ENCODE results near the gene KCTD16.

Gene KCTD16

DNA sequence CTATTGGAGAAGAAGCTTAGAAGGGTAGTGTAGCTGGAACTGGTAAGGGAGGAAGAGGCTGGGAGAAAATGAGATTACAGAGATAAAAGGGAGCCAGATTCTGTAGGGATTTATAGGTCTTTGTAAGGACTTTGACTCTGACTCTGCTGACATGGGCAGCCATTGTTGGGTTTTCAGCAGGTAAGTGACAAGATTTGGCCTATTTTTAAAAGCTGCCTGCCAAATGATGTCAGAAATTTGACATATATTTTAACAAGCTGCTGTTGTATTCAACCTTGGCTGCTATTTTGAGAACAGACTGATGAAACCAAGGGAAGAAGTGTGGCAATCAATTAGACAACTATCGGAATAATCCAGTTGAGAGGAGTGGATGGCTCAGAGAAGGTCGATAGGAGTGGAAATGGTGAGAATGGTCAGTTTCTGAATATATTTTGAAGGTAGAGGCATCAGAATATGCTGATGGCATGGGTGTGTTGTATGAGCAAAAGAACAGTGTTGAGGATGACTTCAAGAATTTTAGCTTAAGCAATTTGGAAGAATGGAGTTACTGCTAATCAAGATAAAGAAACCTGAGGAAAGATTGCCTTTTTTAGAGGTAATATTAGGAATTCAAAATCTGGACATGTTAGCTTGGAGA lies 56.8 kb downstream of the KCTD16 start:
- no peaks in the 10 kb centered on the region for H3K36me3 Mint-ChIP-seq
- peaks cover 2% of the 10 kb centered on the region for H3K27me3 Mint-ChIP-seq
- no peak overlapping the region for H3K4me3 Mint-ChIP-seq
- no peak overlapping the region for H3K27ac Mint-ChIP-seq
- H3K4me1 Mint-ChIP-seq = no peaks in the 10 kb centered on the region
- H3K9me3 Mint-ChIP-seq = no peaks in the 10 kb centered on the region

GRCh38 chr5:144230806-144231205 lies 60.1 kb downstream of the KCTD16 start:
- Mint-ChIP-seq H3K27ac (no peak overlapping the region), H3K27me3 (no peaks in the 10 kb centered on the region), H3K36me3 (no peaks in the 10 kb centered on the region), H3K4me3 (no peak overlapping the region), H3K4me1 (no peaks in the 10 kb centered on the region), H3K9me3 (no peaks in the 10 kb centered on the region)

- Mint-ChIP-seq H3K4me3 (no peak overlapping the region), H3K27ac (no peak overlapping the region), H3K4me1 (no peaks in the 10 kb centered on the region), H3K27me3 (no peaks in the 10 kb centered on the region), H3K9me3 (no peaks in the 10 kb centered on the region), H3K36me3 (no peaks in the 10 kb centered on the region)
Observed at GRCh38 chr5:144232285-144232684, 61.6 kb downstream of the KCTD16 start.

DNA sequence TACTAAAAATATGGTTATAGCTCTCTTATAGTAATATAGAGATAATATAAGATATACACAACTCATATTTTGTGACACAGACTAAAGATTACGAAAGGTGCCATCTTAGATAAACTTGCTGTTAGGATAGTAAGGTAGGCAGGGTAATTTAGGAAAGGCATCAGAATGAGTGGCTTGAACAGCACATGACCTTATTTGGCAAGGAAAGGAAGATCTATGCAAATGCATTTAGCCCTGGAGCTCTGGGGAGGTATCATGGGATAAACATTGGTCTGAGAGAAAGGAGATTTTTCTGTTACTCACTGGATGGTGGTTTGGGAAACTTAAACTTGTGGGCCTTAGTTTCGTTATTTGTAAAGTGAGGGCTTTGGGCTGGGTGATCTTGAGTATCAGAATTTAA lies 65.8 kb downstream of the KCTD16 start:
- no peak overlapping the region for H3K27ac Mint-ChIP-seq
- no peaks in the 10 kb centered on the region for H3K36me3 Mint-ChIP-seq
- H3K4me3 Mint-ChIP-seq = no peak overlapping the region
- H3K9me3 Mint-ChIP-seq = no peaks in the 10 kb centered on the region
- H3K4me1 Mint-ChIP-seq = no peaks in the 10 kb centered on the region
- H3K27me3 Mint-ChIP-seq = no peaks in the 10 kb centered on the region

DNA sequence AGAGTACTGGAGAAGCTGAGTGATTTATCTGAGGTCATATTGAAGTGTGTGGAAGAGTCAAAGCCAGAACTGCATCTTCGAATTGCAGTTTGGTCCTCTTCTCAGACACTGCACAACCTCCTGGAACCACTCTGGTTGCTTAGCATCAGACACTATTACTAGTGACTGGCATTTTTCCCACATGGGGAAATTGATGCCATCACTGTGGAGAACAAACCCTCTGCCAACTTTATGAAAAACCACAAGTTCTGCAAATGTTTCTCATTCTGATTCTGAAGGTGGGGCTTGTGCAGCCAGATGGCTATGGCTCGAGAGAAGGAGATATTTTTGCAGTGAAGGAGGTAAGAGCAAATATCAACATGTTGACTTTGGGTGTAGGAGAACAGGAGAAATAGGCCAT lies 67.2 kb downstream of the KCTD16 start:
- Mint-ChIP-seq H3K27ac (no peak overlapping the region), H3K4me3 (no peak overlapping the region), H3K4me1 (no peaks in the 10 kb centered on the region), H3K27me3 (peaks cover 1% of the 10 kb centered on the region), H3K36me3 (no peaks in the 10 kb centered on the region), H3K9me3 (no peaks in the 10 kb centered on the region)

DNA sequence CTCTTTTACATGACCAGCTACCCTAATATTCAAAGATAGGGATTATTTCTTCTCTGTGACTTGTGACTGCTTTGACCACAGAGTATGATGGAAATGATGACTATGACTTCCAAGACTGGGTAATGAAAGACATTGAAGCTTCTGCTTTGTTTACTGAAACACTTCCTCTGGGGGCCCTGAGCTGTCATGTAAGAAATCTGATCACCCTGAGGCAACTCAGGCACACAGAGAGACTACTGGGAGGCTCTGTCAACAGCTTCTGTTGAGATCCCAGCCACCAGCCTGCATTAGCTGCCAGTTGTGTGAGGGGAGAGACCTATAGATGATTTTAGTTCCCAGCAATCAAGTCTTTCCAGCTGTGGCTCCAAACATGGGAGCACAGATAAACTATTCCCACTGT lies 76.5 kb downstream of the KCTD16 start:
- Mint-ChIP-seq H3K36me3 (no peaks in the 10 kb centered on the region), H3K9me3 (no peaks in the 10 kb centered on the region), H3K27me3 (peaks cover 19% of the 10 kb centered on the region), H3K4me1 (no peaks in the 10 kb centered on the region), H3K27ac (no peak overlapping the region), H3K4me3 (no peak overlapping the region)

DNA sequence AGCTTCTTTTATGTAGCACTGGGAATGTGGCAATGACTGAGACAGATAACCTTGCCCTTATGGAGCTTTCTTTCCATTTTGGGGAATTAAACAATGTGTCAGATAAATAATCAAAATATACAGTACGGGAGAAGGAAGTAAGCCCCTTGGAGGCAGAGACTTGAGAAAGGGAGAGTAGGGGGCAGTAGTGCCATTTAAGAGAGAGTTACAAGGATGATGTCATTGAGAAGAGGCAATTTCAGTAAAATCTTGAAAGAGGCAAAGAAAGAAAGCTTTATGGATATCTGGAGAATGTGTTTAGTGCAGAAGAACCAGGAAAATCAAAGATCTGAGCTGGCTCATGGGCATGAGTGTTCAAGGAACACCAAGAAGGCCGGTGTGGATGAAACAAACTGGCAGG lies 77.3 kb downstream of the KCTD16 start:
- no peaks in the 10 kb centered on the region for H3K9me3 Mint-ChIP-seq
- H3K4me3 Mint-ChIP-seq = no peak overlapping the region
- H3K4me1 Mint-ChIP-seq = no peaks in the 10 kb centered on the region
- peaks cover 16% of the 10 kb centered on the region for H3K27me3 Mint-ChIP-seq
- H3K27ac Mint-ChIP-seq = no peak overlapping the region
- H3K36me3 Mint-ChIP-seq = no peaks in the 10 kb centered on the region

GRCh38 chr5:144249755-144250464 lies 79.2 kb downstream of the KCTD16 start:
- no peak overlapping the region for H3K4me3 Mint-ChIP-seq
- peaks cover 8% of the 10 kb centered on the region for H3K27me3 Mint-ChIP-seq
- no peaks in the 10 kb centered on the region for H3K9me3 Mint-ChIP-seq

DNA sequence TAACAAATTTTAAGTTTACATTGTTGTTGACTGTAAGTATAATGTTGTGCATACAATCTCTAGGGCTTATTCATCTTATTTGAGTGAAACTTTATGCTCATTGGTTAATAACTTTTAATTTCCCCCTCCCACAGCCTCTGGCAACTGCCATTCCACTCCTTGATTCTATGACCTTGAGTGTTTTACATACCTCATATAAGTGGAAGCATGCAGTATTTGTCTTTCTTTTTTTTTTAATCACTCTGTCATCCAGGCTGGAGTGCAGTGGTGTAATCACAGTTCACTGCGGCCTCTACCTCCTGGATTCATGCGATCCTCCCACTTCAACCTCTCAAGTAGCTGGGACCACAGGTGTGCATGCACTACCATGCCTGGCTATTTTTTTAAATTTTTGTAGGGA lies 83.9 kb downstream of the KCTD16 start:
- no peaks in the 10 kb centered on the region for H3K9me3 Mint-ChIP-seq
- H3K27me3 Mint-ChIP-seq = peaks cover 7% of the 10 kb centered on the region
- no peaks in the 10 kb centered on the region for H3K4me1 Mint-ChIP-seq
- no peaks in the 10 kb centered on the region for H3K36me3 Mint-ChIP-seq
- peak overlapping the region; percentile 31 for H3K27ac Mint-ChIP-seq
- H3K4me3 Mint-ChIP-seq = no peak overlapping the region

More at GRCh38 chr5:144249755-144250464, 79.2 kb downstream of the KCTD16 start:
- H3K4me1 Mint-ChIP-seq = no peaks in the 10 kb centered on the region
- H3K36me3 Mint-ChIP-seq = no peaks in the 10 kb centered on the region
- H3K27ac Mint-ChIP-seq = no peak overlapping the region

GRCh38 chr5:144260121-144260520 lies 89.4 kb downstream of the KCTD16 start:
- H3K27me3 Mint-ChIP-seq = peaks cover 10% of the 10 kb centered on the region
- H3K9me3 Mint-ChIP-seq = no peaks in the 10 kb centered on the region
- no peaks in the 10 kb centered on the region for H3K4me1 Mint-ChIP-seq
- H3K27ac Mint-ChIP-seq = no peak overlapping the region
- H3K36me3 Mint-ChIP-seq = no peaks in the 10 kb centered on the region
- no peak overlapping the region for H3K4me3 Mint-ChIP-seq

GRCh38 chr5:144265643-144266247 lies 95.1 kb downstream of the KCTD16 start:
- no peak overlapping the region for H3K27ac Mint-ChIP-seq
- H3K4me3 Mint-ChIP-seq = no peak overlapping the region
- H3K36me3 Mint-ChIP-seq = no peaks in the 10 kb centered on the region
- H3K9me3 Mint-ChIP-seq = peaks cover 12% of the 10 kb centered on the region
- peaks cover 23% of the 10 kb centered on the region for H3K27me3 Mint-ChIP-seq
- H3K4me1 Mint-ChIP-seq = no peaks in the 10 kb centered on the region

- Mint-ChIP-seq H3K27ac (no peak overlapping the region), H3K4me1 (no peaks in the 10 kb centered on the region)
Observed at GRCh38 chr5:144267961-144268513, 97.4 kb downstream of the KCTD16 start.

DNA sequence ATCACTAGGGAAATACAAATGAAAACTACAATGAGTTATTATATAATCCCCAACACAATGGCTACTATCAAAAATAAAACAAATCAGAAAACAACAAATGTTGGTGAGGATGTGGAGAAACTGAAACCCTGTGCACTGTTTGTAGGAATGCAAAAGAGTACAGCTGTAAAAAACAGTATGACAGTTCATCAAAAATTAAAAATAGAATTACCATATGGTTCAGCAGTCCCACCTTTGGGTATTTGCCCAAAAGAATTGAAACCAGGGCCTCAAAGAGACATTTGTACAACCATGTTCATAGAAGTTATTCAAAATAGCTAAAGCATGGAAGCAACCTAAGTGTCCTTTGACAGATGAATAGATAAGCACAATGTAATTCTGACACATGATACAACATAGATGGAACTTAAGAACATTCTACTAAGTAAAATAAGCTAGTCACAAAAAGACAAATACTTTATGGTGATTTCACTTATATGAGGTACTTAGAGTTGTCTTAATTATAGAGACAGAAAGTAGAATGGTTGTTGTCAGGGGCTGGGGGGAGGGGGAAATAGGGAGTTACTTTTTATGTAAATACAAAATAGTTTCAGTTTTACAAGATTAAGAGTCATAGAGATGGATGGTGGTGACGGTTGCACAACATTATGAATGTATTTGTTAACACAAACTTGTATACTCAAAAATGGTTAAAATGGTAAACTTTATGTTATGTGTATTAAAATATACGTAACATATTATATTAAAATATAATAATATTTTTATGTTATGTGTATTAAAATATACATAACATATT lies 102.8 kb downstream of the KCTD16 start:
- peaks cover 10% of the 10 kb centered on the region for H3K9me3 Mint-ChIP-seq
- peaks cover 10% of the 10 kb centered on the region for H3K27me3 Mint-ChIP-seq
- H3K27ac Mint-ChIP-seq = no peak overlapping the region
- no peaks in the 10 kb centered on the region for H3K36me3 Mint-ChIP-seq
- no peak overlapping the region for H3K4me3 Mint-ChIP-seq
- H3K4me1 Mint-ChIP-seq = no peaks in the 10 kb centered on the region

More at GRCh38 chr5:144267961-144268513, 97.4 kb downstream of the KCTD16 start:
- H3K4me3 Mint-ChIP-seq = no peak overlapping the region
- peaks cover 12% of the 10 kb centered on the region for H3K9me3 Mint-ChIP-seq
- H3K36me3 Mint-ChIP-seq = no peaks in the 10 kb centered on the region
- H3K27me3 Mint-ChIP-seq = peaks cover 22% of the 10 kb centered on the region

DNA sequence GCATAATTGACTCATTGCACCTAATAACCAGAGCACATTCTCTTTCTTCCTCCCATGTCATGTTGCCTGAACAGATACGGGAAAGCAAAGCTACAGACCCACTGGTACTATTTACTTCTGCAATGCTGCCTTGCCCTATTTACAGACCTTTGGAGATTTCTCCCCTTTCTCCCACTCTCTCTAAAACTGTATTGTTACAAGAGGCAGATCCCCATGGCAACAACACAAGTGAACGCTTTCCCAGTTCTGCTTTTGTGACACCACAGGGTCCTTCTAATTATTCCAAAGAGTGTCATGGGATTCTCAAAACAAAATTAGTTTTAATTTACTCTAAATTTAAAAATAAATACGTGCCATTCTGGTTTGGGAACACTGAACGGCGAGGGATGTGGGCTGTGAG lies 104.7 kb downstream of the KCTD16 start:
- Mint-ChIP-seq H3K27me3 (peaks cover 4% of the 10 kb centered on the region), H3K4me3 (no peak overlapping the region), H3K36me3 (no peaks in the 10 kb centered on the region), H3K4me1 (no peaks in the 10 kb centered on the region), H3K9me3 (no peaks in the 10 kb centered on the region), H3K27ac (no peak overlapping the region)

- Mint-ChIP-seq H3K9me3 (no peaks in the 10 kb centered on the region), H3K36me3 (no peaks in the 10 kb centered on the region), H3K27ac (no peak overlapping the region), H3K27me3 (peaks cover 7% of the 10 kb centered on the region), H3K4me3 (no peak overlapping the region), H3K4me1 (no peaks in the 10 kb centered on the region)
Observed at GRCh38 chr5:144276034-144276822, 105.6 kb downstream of the KCTD16 start.
